A673 (cell line): ENCODE data around the gene VPS9D1. TPM values are rescaled to one million over a fixed set of nuclear protein-coding genes. Genes with fewer than 3 reads are reported as not detected.
A peak's percentile ranks its signal among the peaks of the same experiment; 100 is the strongest.

Experiments
- BruUV-seq: library from RNA; stranded (reverse); fragments of 400-500 nt; replicated peaks from 2 replicates; lab custom pipeline; 2021; lab: Mats Ljungman, UMichigan
- CTCF ChIA-PET: fragments of 300-600 bp; sonication (Branson Sonifier 250); formaldehyde crosslinking; loops from one replicate; lab custom pipeline; 2022; ENCODE audit warnings: antibody characterized with exemption; lab: Charles Lee
- POLR2A ChIA-PET: fragments of 300-600 bp; sonication (Branson Sonifier 250); formaldehyde crosslinking; loops from one replicate; lab custom pipeline; 2022; ENCODE audit warnings: antibody characterized with exemption; ENCODE audit not compliant: low non-redundant PET; lab: Charles Lee
- DNase-seq: peaks from one replicate; pipeline ENCODE4 v3.0.0-alpha.2; 2015; ENCODE audit warnings: low spot score
- H3K27ac ChIP-seq: fragments of 200-600 bp; sonication (generic); 2 replicates; pipeline ENCODE4 v1.5.1; 2016; ENCODE audit warnings: mixed run types, low read depth, mild to moderate bottlenecking, mixed read lengths, antibody characterized with exemption, low read length; ENCODE audit not compliant: poor library complexity, severe bottlenecking
- H3K27me3 ChIP-seq: fragments of 200-600 bp; sonication (generic); replicated peaks from 2 replicates; pipeline ENCODE4 v1.6.1; 2017; ENCODE audit warnings: mixed run types, low read depth, mild to moderate bottlenecking, mixed read lengths, antibody characterized with exemption, low read length; ENCODE audit not compliant: insufficient read depth, poor library complexity
- H3K36me3 ChIP-seq: fragments of 200-600 bp; sonication (generic); 2 replicates; pipeline ENCODE4 v1.6.1; 2016; ENCODE audit warnings: mixed run types, mild to moderate bottlenecking, mixed read lengths, antibody characterized with exemption, low read length; ENCODE audit not compliant: insufficient read depth, poor library complexity, severe bottlenecking
- H3K4me1 ChIP-seq: fragments of 200-600 bp; sonication (generic); 2 replicates; pipeline ENCODE4 v1.6.1; 2017; ENCODE audit warnings: mixed run types, mild to moderate bottlenecking, mixed read lengths, antibody characterized with exemption, low read length; ENCODE audit not compliant: insufficient read depth, poor library complexity, severe bottlenecking
- H3K4me3 ChIP-seq: fragments of 200-600 bp; sonication (generic); 2 replicates; pipeline ENCODE4 v1.5.1; 2016; ENCODE audit warnings: low read depth, mixed run types, mild to moderate bottlenecking, mixed read lengths, low read length; ENCODE audit not compliant: poor library complexity, severe bottlenecking
- H3K9me3 ChIP-seq: fragments of 200-600 bp; sonication (generic); 2 replicates; pipeline ENCODE4 v1.6.1; 2016; ENCODE audit warnings: mixed run types, low read depth, mild to moderate bottlenecking, mixed read lengths, antibody characterized with exemption, low read length; ENCODE audit not compliant: poor library complexity, severe bottlenecking
- CTCF ChIP-seq: fragments of 300-800, 200-600 bp; sonication (generic); conservative IDR thresholded peaks from 2 replicates; pipeline ENCODE4 v1.5.1; 2017; ENCODE audit warnings: low read depth, mild to moderate bottlenecking, antibody characterized with exemption, low read length, moderate library complexity, mixed read lengths
- EZH2 ChIP-seq: fragments of 200-600 bp; sonication (generic); IDR thresholded peaks from 2 replicates; pipeline ENCODE4 v1.6.1; 2017; ENCODE audit warnings: borderline replicate concordance, low read depth, mild to moderate bottlenecking, mixed read lengths, antibody characterized with exemption, low read length; ENCODE audit not compliant: poor library complexity, severe bottlenecking
- intact Hi-C: fragments of 100-400 bp; cut with micrococcal nuclease; formaldehyde crosslinking; loops from one replicate; pipeline ENCODE4 v1.10.0; 2022; ENCODE audit not compliant: unreplicated experiment
- total RNA-seq: library from RNA; stranded (reverse); gene quantifications from 2 replicates; pipeline ENCODE4 v1.2.3, GENCODE V29; 2021

VPS9D1 gene
- total RNA-seq, 1 experiment from 2014 or later: 3.4 TPM

DNA sequence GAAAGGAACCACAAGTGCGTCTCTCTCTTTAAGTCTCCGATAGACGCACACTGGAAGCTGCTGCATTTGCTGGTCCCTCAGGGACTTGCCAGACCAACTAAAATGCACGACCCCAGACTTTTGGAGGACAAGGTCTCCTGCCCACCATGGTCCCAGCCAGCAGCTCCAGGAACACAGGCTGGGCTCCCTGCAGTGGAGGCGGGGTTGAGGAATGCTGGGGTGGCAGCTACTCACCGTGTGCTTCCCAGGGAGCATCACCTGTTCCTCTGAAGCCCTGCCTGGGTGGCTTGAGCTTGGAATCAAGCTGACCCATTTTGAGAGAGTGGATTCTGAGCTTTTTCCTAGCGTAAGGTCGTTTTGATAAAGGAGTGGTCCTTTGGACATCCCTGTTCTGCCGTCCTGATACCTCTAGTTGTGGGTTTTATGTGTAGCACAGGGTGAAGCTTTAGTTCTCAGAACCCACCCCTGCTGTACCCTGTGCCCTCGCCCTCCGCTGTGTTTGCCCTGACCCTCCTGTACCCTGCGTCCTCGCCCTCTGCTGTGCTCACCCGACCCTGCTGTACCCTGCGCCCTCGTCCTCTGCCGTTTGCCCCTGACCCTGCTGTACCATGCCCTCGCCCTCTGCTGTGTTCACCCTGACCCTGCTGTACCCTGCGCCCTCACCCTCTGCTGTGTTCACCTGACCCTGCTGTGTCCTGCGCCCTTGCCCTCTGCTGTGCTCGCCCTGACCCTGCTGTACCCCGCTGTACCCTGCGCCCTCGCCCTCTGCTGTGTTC is 11.6 kb upstream of the VPS9D1 start:
- POLR2A ChIA-PET: no interaction called here
- Histone ChIP-seq H3K4me1 (no peaks in the 10 kb centered on the region), H3K27ac (no peak overlapping the region), H3K9me3 (no peaks in the 10 kb centered on the region), H3K36me3 (peaks cover 85% of the 10 kb centered on the region), H3K4me3 (no peak overlapping the region), H3K27me3 (no peaks in the 10 kb centered on the region)
- intact Hi-C loops: no loop called here
- no peak for DNase-seq
- no peak for TF ChIP-seq EZH2
- no peak for TF ChIP-seq CTCF
- CTCF ChIA-PET: no interaction called here
- BruUV-seq: no TSS peak

DNA sequence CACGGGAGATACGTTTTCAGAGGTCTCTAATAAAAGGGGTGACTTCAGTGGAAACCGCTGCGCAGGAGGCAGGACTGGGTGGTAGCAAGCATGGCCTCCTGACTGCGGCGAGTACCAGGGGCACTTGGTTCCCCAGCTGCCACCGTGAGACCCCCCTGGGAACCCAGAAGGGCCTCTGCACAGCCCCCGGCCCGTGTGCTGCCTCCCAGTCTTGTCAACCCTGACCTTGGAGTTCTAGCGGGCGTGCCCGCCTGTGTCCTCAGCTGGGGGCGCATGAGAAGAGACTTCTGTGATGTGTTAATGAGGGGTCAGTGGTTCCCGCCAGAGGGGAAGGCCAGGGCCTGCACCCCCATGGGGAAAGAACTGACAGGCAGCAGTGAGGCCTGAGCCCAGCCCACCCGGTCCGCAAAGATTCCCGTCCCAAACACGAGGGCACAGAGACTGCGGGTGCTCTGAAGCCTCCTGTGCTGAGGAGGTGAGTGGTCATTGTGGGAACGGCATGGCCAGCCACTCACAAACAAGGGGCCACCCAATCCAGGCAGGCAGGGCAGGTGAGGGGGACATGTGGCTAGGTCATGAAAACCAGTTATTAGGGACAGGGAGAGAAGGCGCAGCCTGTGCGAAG is 10.0 kb upstream of the VPS9D1 start:
- CTCF ChIA-PET: no interaction called here
- Histone ChIP-seq H3K27ac (peak overlapping the region; percentile 54), H3K4me3 (no peak overlapping the region), H3K36me3 (peaks cover 78% of the 10 kb centered on the region), H3K9me3 (no peaks in the 10 kb centered on the region), H3K4me1 (no peaks in the 10 kb centered on the region), H3K27me3 (no peaks in the 10 kb centered on the region)
- POLR2A ChIA-PET: no interaction called here
- TF ChIP-seq EZH2 (no peak), CTCF (no peak)
- no peak for DNase-seq
- no TSS peak for BruUV-seq
- intact Hi-C loops: no loop called here

DNA sequence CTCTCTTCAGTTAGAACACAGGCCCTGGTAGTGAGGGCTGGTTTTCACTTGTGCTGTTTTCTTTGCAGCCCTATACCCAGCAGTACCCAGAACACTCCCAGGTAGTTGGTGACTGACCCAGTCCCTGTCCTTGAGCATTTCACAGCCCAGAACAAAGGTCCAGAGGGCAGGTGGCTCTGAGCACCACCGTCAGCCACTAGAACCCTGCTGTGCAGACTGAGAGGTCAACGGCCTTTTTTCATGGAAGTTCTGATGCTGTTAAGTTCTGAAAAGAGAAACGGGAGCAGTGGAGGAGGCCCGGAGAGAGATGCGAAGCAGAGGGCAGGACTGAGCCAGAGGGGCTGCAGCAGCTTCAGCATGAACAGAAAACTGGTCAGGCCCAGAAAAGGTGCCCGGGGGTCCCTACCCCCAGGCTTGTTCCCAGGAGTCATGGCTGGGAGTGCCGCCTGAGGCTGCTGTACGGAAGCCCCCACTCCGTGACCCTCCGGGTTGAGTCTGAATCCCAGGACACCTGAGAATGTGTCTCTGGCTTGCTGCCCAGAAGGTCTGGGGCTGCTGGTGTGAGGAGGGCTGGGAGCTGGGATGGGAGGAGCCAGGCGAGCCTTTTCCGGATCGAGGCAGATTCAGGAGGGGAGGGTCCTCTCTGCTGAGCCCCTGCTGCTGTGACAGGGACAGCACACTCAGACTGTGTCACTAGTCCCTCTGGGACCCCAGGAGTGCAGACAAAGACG is 9.3 kb upstream of the VPS9D1 start:
- H3K27me3 ChIP-seq: no peaks in the 10 kb centered on the region
- H3K36me3 ChIP-seq: peaks cover 73% of the 10 kb centered on the region
- POLR2A ChIA-PET: no interaction called here

More for the DNA sequence above, 9.3 kb upstream of the VPS9D1 start:
- no peak overlapping the region for H3K4me3 ChIP-seq
- intact Hi-C loops: no loop called here
- peak overlapping the region; percentile 54 for H3K27ac ChIP-seq
- no TSS peak for BruUV-seq
- H3K9me3 ChIP-seq: no peaks in the 10 kb centered on the region
- TF ChIP-seq CTCF (no peak), EZH2 (no peak)
- DNase-seq: peak; percentile 34
- no peaks in the 10 kb centered on the region for H3K4me1 ChIP-seq
- CTCF ChIA-PET: no interaction called here
